Fibroblast of lung (primary cell): ENCODE measurements around the gene CAMK1D. TPM values are rescaled to one million over a fixed set of nuclear protein-coding genes. Genes with fewer than 3 reads are reported as not detected.

ENCODE experiments used
- DNase-seq, 2 donors: peaks; one replicate each; pipeline versions ENCODE4 v3.0.0 to v3.0.0-alpha.2; 2010; ENCODE audit warnings: low read depth in 2 of 2
- H2AFZ ChIP-seq: 2 replicates; pipeline ENCODE4 v1.5.1; 2012; ENCODE audit warnings: low read length, control low read depth, inconsistent platforms
- H3K27ac ChIP-seq: 2 replicates; pipeline ENCODE4 v1.5.1; 2011; ENCODE audit warnings: low read length, control low read depth; ENCODE audit not compliant: insufficient read depth
- H3K27me3 ChIP-seq: 2 replicates; pipeline ENCODE4 v1.5.1; 2011; ENCODE audit warnings: mild to moderate bottlenecking, low read length; ENCODE audit not compliant: control insufficient read depth, insufficient read depth
- H3K36me3 ChIP-seq: 2 replicates; pipeline ENCODE4 v1.5.1; 2011; ENCODE audit warnings: low read length; ENCODE audit not compliant: control insufficient read depth, insufficient read depth
- H3K4me1 ChIP-seq: 2 replicates; pipeline ENCODE4 v1.5.1; 2011; ENCODE audit warnings: low read length; ENCODE audit not compliant: control insufficient read depth, insufficient read depth; ENCODE audit errors: extremely low read depth
- H3K4me2 ChIP-seq: 2 replicates; pipeline ENCODE4 v1.5.1; 2011; ENCODE audit warnings: low read length, control low read depth; ENCODE audit not compliant: insufficient read depth; ENCODE audit errors: extremely low read depth
- H3K4me3 ChIP-seq, 4 experiments: fragments of 200-600 bp in 1 of 4; sonication (generic) in 1 of 4; replicated peaks in 1 of 4; 2 replicates each; pipeline ENCODE4 v1.5.1; 2011 to 2016; ENCODE audit warnings: low read length in 4 of 4, low read depth in 3 of 4, mild to moderate bottlenecking in 3 of 4, control low read depth in 2 of 4, inconsistent platforms in 1 of 4, mixed read lengths in 1 of 4; ENCODE audit not compliant: insufficient read depth in 1 of 4; ENCODE audit errors: control extremely low read depth in 1 of 4
- H3K79me2 ChIP-seq: 2 replicates; pipeline ENCODE4 v1.5.1; 2012; ENCODE audit warnings: mild to moderate bottlenecking, low read length, inconsistent platforms; ENCODE audit not compliant: control insufficient read depth, insufficient read depth
- H3K9ac ChIP-seq: 2 replicates; pipeline ENCODE4 v1.5.1; 2011; ENCODE audit warnings: mild to moderate bottlenecking, low read length, control low read depth; ENCODE audit not compliant: insufficient read depth
- H3K9me3 ChIP-seq: 2 replicates; pipeline ENCODE4 v1.5.1; 2012; ENCODE audit warnings: low read depth, low read length; ENCODE audit not compliant: control insufficient read depth, insufficient read depth
- H4K20me1 ChIP-seq: 2 replicates; pipeline ENCODE4 v1.5.1; 2011; ENCODE audit warnings: low read length; ENCODE audit not compliant: control insufficient read depth, insufficient read depth; ENCODE audit errors: extremely low read depth
- EZH2 ChIP-seq: IDR thresholded peaks from 2 replicates; pipeline ENCODE4 v1.5.1; 2012; ENCODE audit warnings: low read length, control low read depth, mild to moderate bottlenecking; ENCODE audit errors: missing control alignments
- polyA plus RNA-seq, 2 donors: library from polyadenylated mRNA; depleted of rRNA in 1 of 2; stranded (reverse) in 1 of 2; unstranded in 1 of 2; fragments of >200 nt; gene quantifications; 2 replicates each; pipeline ENCODE4 v1.2.1, GENCODE V29; 2011 to 2012; ENCODE audit warnings: missing spikeins in 1 of 2
- total RNA-seq: library from RNA; depleted of rRNA; stranded (reverse); fragments of >200 nt; gene quantifications from 2 replicates; pipeline ENCODE4 v1.2.1, GENCODE V29; 2014
- TF ChIP-seq, protein P1 (sequence below), 2 donors: IDR thresholded peaks in 1 of 2; conservative IDR thresholded peaks in 1 of 2; 1 replicate in 1 of 2; 2 replicates in 1 of 2; pipeline ENCODE4 v1.5.1; 2011 to 2012; ENCODE audit warnings: low read length in 2 of 2, control low read depth in 1 of 2, inconsistent platforms in 1 of 2, low read depth in 1 of 2, mild to moderate bottlenecking in 1 of 2

Gene CAMK1D
- total and polyA plus RNA-seq, 2 donors (not counting 1 experiment from before 2014, with no cell fraction given), result 2.3 TPM

DNA sequence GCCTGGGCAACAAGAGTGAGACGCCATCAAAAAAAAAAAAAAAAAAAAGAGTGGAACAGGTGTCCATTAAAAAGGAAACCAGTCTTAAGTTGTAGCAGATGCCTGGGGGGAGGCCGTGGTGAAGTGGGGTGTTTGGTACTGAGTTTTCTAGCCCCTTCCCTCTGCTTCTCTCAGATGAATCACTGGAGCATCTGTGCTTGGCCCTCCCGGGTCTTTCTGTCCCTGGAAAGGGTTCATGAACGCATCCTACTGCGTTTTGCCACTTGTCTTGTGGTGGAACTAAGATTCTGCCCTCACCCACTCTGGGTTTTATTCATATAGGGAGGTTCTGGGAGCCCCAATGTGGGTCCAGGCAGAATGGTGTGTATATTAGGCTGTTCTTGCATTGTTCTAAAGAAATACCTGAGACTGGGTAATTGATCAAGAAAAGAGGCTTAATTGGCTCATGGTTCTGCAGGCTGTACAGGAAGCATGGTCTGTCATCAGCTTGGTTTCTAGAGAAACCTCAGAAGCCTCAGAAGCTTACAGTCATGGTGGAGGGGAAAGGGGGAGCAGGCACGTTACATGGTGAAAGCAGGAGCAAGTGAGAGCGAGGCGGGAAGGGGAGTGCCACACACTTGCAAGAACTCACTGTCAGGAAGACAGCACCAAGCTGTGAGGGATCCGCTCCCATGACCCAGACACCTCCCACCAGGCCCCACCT, 63.5 kb downstream of the CAMK1D start:
- H3K9ac ChIP-seq, result no peak overlapping the region
- H3K27ac ChIP-seq, result no peak overlapping the region
- no peaks in the 10 kb centered on the region for H3K27me3 ChIP-seq
- H3K4me2 ChIP-seq, result no peak overlapping the region
- no peak overlapping the region for H2AFZ ChIP-seq
- no peaks in the 10 kb centered on the region for H3K79me2 ChIP-seq
- no peaks in the 10 kb centered on the region for H3K9me3 ChIP-seq
- H4K20me1 ChIP-seq, result no peaks in the 10 kb centered on the region
- DNase-seq, result no peak
- no peak overlapping the region for H3K4me3 ChIP-seq
- TF ChIP-seq, protein P1, sequence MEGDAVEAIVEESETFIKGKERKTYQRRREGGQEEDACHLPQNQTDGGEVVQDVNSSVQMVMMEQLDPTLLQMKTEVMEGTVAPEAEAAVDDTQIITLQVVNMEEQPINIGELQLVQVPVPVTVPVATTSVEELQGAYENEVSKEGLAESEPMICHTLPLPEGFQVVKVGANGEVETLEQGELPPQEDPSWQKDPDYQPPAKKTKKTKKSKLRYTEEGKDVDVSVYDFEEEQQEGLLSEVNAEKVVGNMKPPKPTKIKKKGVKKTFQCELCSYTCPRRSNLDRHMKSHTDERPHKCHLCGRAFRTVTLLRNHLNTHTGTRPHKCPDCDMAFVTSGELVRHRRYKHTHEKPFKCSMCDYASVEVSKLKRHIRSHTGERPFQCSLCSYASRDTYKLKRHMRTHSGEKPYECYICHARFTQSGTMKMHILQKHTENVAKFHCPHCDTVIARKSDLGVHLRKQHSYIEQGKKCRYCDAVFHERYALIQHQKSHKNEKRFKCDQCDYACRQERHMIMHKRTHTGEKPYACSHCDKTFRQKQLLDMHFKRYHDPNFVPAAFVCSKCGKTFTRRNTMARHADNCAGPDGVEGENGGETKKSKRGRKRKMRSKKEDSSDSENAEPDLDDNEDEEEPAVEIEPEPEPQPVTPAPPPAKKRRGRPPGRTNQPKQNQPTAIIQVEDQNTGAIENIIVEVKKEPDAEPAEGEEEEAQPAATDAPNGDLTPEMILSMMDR (conservative IDR thresholded peaks at IDR 0.05 in 1 of 2, IDR thresholded peaks at IDR 0.05 in 1 of 2; ENCODE audit: low read depth in 1 of 2, low read length in 2 of 2), result no peak
- no peak for TF ChIP-seq EZH2
- no peaks in the 10 kb centered on the region for H3K4me1 ChIP-seq
- no peaks in the 10 kb centered on the region for H3K36me3 ChIP-seq

DNA sequence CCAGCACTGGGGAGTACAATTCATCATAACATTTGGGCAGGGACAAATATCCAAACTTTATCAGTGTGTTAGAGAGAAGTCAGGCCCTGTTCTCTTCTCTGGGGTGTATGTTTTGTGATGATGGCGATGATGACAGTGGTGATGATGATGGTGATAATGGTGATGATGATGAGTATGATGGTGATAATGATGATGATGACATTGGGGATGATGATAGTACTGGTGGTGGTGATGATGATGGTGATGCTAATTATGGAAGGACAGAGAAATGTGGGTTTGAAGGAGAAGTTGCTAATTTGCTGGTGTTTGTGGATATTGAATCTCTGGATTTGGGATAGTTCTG, 64.0 kb downstream of the CAMK1D start:
- Histone ChIP-seq H3K4me3 (no peak overlapping the region), H3K36me3 (no peaks in the 10 kb centered on the region), H3K9ac (no peak overlapping the region), H3K79me2 (no peaks in the 10 kb centered on the region), H3K4me1 (no peaks in the 10 kb centered on the region), H3K9me3 (no peaks in the 10 kb centered on the region), H3K27me3 (no peaks in the 10 kb centered on the region), H4K20me1 (no peaks in the 10 kb centered on the region), H3K27ac (no peak overlapping the region), H2AFZ (no peak overlapping the region), H3K4me2 (no peak overlapping the region)
- TF ChIP-seq EZH2, result no peak
- TF ChIP-seq, protein P1 (conservative IDR thresholded peaks at IDR 0.05 in 1 of 2, IDR thresholded peaks at IDR 0.05 in 1 of 2; ENCODE audit: low read depth in 1 of 2, low read length in 2 of 2), result no peak
- DNase-seq, result no peak

DNA sequence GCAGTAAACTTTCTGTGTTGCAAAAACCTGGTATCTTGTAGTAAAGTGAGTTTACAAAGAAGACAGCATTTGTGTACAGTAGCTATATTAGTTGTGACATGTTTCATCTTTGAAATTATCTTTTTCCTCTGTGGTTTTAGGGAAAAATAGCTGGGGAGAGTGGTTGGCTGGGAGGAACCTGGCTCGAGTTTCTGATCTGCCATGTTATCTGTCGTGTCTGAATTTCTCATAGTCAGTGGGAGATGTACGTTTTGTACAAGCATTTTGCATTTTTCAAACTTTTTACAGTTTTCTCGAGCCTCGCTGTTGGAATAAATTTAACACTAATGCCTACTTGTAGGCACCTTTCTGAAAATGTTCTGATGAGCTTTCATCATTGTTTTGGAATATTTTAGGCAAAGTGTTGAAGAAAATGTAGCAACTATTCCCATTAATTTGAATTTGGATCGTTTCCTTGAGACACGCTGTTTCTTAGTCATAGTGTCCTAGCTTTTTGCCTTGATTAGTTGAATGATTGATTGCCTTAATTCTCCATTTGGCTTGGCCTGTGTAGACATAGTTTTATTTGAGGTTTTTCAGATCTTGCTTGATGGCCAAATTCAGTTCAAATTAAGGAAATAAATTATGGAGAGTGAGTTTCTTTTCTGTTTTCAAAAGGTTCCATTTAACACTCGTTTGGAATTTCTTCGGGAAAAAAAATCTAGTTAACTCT, 65.1 kb downstream of the CAMK1D start:
- Histone ChIP-seq H3K4me1 (no peaks in the 10 kb centered on the region), H4K20me1 (no peaks in the 10 kb centered on the region), H3K9ac (no peak overlapping the region), H3K4me2 (no peak overlapping the region), H3K27me3 (no peaks in the 10 kb centered on the region), H3K36me3 (no peaks in the 10 kb centered on the region), H3K27ac (no peak overlapping the region), H2AFZ (no peak overlapping the region), H3K79me2 (no peaks in the 10 kb centered on the region), H3K9me3 (no peaks in the 10 kb centered on the region), H3K4me3 (no peak overlapping the region)
- DNase-seq, result peak in 1 of 2 donors; percentile 86
- TF ChIP-seq, protein P1 (conservative IDR thresholded peaks at IDR 0.05 in 1 of 2, IDR thresholded peaks at IDR 0.05 in 1 of 2; ENCODE audit: low read depth in 1 of 2, low read length in 2 of 2), result no peak
- TF ChIP-seq EZH2, result no peak
